Suprapubic skin (tissue), 4 donors: ENCODE data around the gene COL26A1. TPM values are rescaled to one million over a fixed set of nuclear protein-coding genes. Genes with fewer than 3 reads are reported as not detected.

Experiments used
- DNase-seq, 2 donors: peaks; one replicate each; pipeline ENCODE4 v3.0.0-alpha.2; 2019; ENCODE audit warnings: low spot score in 2 of 2
- H3K27ac ChIP-seq: fragments of 200-600 bp; sonication (generic); one replicate; pipeline ENCODE4 v1.5.1; 2019
- H3K27me3 ChIP-seq: fragments of 200-600 bp; sonication (generic); one replicate; pipeline ENCODE4 v1.5.1; 2019
- H3K36me3 ChIP-seq: fragments of 200-600 bp; sonication (generic); one replicate; pipeline ENCODE4 v1.5.1; 2019
- H3K4me1 ChIP-seq: fragments of 200-600 bp; sonication (generic); one replicate; pipeline ENCODE4 v1.5.1; 2019
- H3K4me3 ChIP-seq: fragments of 200-600 bp; sonication (generic); one replicate; pipeline ENCODE4 v1.5.1; 2019; ENCODE audit warnings: mild to moderate bottlenecking
- H3K9me3 ChIP-seq: fragments of 200-600 bp; sonication (generic); one replicate; pipeline ENCODE4 v1.5.1; 2019
- CTCF ChIP-seq, 2 donors: fragments of 200-600 bp in 1 of 2; fragments of 450-650 bp in 1 of 2; sonication (generic) in 1 of 2; IDR thresholded peaks; one replicate each; pipeline ENCODE4 v1.5.1; 2016 to 2019; ENCODE audit warnings: antibody characterized with exemption in 2 of 2, mild to moderate bottlenecking in 1 of 2, moderate library complexity in 1 of 2
- EP300 ChIP-seq: sonication (generic); formaldehyde crosslinking; IDR thresholded peaks from one replicate; pipeline ENCODE4 v1.6.1; 2017; ENCODE audit warnings: antibody characterized with exemption
- POLR2A ChIP-seq, 2 donors: fragments of 450-650 bp; IDR thresholded peaks; one replicate each; pipeline ENCODE4 v1.6.1; 2017; ENCODE audit warnings: antibody characterized with exemption in 2 of 2, mild to moderate bottlenecking in 2 of 2, moderate library complexity in 2 of 2
- POLR2AphosphoS5 ChIP-seq, 3 donors: sonication (generic); formaldehyde crosslinking; IDR thresholded peaks; one replicate each; pipeline ENCODE4 v1.6.1; 2017; ENCODE audit warnings: antibody characterized with exemption in 3 of 3
- WGBS: methylation state at CpG from one replicate; pipeline ENCODE4 v1.1.5; 2018; 5-methylcytosine and 5-hydroxymethylcytosine counted together
- total RNA-seq, 4 donors: library from RNA; depleted of rRNA; stranded (reverse); fragments of >200 nt; gene quantifications; one replicate each; pipeline ENCODE4 v1.1.0, GENCODE V29; 2016

Gene COL26A1
- total RNA-seq, 4 donors from 2014 or later = 1.1 TPM; not detected in 3

- Histone ChIP-seq H3K4me3 (no peak overlapping the region), H3K27ac (no peak overlapping the region), H3K9me3 (no peaks in the 10 kb centered on the region), H3K36me3 (no peaks in the 10 kb centered on the region), H3K4me1 (no peaks in the 10 kb centered on the region), H3K27me3 (peaks cover 8% of the 10 kb centered on the region)
- no peak for DNase-seq
- TF ChIP-seq EP300 = no peak
- TF ChIP-seq CTCF (IDR thresholded peaks at IDR 0.05) = no peak
- no peak for TF ChIP-seq POLR2A (IDR thresholded peaks at IDR 0.05)
- no peak for TF ChIP-seq POLR2AphosphoS5 (IDR thresholded peaks at IDR 0.05)
- 75% methylated on average over 7 of the region's 7 CpGs for WGBS
Observed at GRCh38 chr7:101441890-101442289, 79.2 kb downstream of the COL26A1 start.

DNA sequence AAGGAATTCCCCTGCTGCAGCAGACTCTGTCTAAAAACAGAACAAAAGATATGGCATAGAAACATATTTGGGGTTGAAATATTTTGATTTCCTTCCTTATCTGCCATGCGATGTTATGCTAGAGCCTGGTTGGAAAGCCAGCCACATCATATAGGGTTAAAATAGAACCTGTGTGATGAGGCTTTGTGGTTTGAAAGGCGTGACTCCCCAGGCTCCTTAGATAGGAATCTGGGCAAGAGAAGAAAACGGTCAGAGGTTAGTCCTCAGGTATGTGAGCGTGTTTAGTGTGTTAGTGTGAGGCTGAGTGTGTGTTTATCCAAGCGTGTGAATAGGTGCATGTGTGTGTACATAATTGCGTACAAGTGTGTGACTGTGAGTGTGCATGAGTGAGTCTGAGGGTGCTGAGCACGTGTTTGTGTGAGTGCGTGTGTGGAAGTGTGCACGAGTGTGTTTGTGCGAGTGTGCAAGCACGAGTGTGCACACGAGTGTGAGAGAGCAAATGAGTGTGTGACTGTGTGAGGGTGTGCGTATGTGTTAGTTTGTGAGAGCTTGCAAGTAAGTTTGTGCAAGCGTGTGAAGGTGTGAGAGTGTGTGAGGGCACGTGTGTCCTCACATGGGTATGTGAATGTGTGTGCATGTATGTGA is 79.9 kb downstream of the COL26A1 start:
- 61% methylated on average over 15 of the region's 15 CpGs for WGBS
- Histone ChIP-seq H3K4me3 (no peak overlapping the region), H3K4me1 (no peaks in the 10 kb centered on the region), H3K27ac (no peak overlapping the region), H3K27me3 (peaks cover 3% of the 10 kb centered on the region), H3K9me3 (no peaks in the 10 kb centered on the region), H3K36me3 (no peaks in the 10 kb centered on the region)
- DNase-seq = no peak
- TF ChIP-seq EP300 (no peak), POLR2AphosphoS5 (IDR thresholded peaks at IDR 0.05) (no peak), CTCF (IDR thresholded peaks at IDR 0.05) (no peak)

DNA sequence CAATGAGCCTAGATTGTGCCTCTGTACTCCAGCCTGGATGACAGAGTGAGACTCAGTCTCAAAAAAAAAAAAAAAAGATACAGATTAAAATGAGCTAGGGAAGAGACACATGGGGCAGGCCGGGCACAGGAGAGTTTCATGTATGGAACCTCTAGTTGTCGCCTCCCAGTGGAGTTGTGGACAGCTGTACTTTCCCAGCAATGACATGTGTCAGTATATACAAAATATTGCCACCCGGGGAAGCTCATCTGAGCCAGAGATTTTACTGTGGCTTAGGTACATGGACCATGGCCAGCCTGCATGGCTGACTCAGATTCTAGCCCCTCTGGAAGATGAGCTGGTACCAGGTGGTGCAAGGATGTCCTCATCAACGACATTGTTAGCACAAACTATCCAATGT is 87.4 kb downstream of the COL26A1 start:
- Histone ChIP-seq H3K27ac (no peak overlapping the region), H3K4me3 (no peak overlapping the region), H3K4me1 (no peaks in the 10 kb centered on the region), H3K27me3 (no peaks in the 10 kb centered on the region), H3K9me3 (no peaks in the 10 kb centered on the region), H3K36me3 (no peaks in the 10 kb centered on the region)
- 88% methylated on average over 3 of the region's 4 CpGs for WGBS
- TF ChIP-seq POLR2A (IDR thresholded peaks at IDR 0.05) = no peak
- TF ChIP-seq EP300 = no peak
- TF ChIP-seq CTCF (IDR thresholded peaks at IDR 0.05) = no peak
- TF ChIP-seq POLR2AphosphoS5 (IDR thresholded peaks at IDR 0.05) = no peak
- no peak for DNase-seq

DNA sequence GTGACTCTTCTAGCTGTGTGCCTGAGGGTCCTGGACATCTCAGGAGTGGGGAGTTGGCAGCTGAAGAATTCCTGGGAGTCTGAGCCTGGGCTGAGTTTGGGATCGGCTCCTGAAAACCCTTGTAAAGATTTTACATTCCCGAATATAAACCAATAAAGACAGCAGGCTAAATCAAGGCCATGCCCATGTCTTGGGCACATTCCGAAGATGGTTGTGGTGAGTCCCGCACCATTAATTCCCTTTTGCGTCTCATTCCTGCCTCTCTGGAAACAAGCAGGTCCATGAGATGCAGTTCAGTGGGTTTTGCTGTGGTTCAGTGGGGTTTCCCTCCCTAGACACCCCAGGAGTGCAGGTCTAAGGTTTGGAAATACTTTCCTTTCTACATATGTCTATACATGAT is 90.9 kb downstream of the COL26A1 start:
- H3K27ac ChIP-seq = no peak overlapping the region
- H3K4me1 ChIP-seq = no peaks in the 10 kb centered on the region
- no peaks in the 10 kb centered on the region for H3K27me3 ChIP-seq
- H3K9me3 ChIP-seq = no peaks in the 10 kb centered on the region
- no peak for DNase-seq
- H3K36me3 ChIP-seq = no peaks in the 10 kb centered on the region
- WGBS = 67% methylated on average over 5 of the region's 5 CpGs
- TF ChIP-seq EP300 (no peak), CTCF (IDR thresholded peaks at IDR 0.05) (no peak), POLR2A (IDR thresholded peaks at IDR 0.05) (no peak), POLR2AphosphoS5 (IDR thresholded peaks at IDR 0.05) (no peak)
- H3K4me3 ChIP-seq = no peak overlapping the region

- H3K4me1 ChIP-seq = no peaks in the 10 kb centered on the region
- no peaks in the 10 kb centered on the region for H3K27me3 ChIP-seq
- H3K27ac ChIP-seq = no peak overlapping the region
- TF ChIP-seq POLR2A (IDR thresholded peaks at IDR 0.05) = no peak
- no peak for TF ChIP-seq POLR2AphosphoS5 (IDR thresholded peaks at IDR 0.05)
- no peaks in the 10 kb centered on the region for H3K9me3 ChIP-seq
- DNase-seq = no peak
- WGBS = 57% methylated on average over 6 of the region's 6 CpGs
- H3K4me3 ChIP-seq = no peak overlapping the region
- H3K36me3 ChIP-seq = no peaks in the 10 kb centered on the region
Observed at GRCh38 chr7:101457001-101457750, 94.5 kb downstream of the COL26A1 start.
